Gastrocnemius medialis (tissue), 4 donors: Measurements from ENCODE around the gene CEP170. TPM values are rescaled to one million over a fixed set of nuclear protein-coding genes. Genes with fewer than 3 reads are reported as not detected.

Experiments
- ATAC-seq, 2 donors: fragments of 150-250 bp; one replicate each; pipeline ENCODE4 v1.9.1; 2016
- DNase-seq, 2 donors: peaks; one replicate each; pipeline ENCODE4 v3.0.0-alpha.2; 2019
- H3K27ac ChIP-seq, 4 donors: fragments of 200-600 bp; sonication (generic); 1 replicate in 1 of 4; 2 replicates in 3 of 4; pipeline ENCODE4 v1.5.1; 2016 to 2018; ENCODE audit warnings: mild to moderate bottlenecking in 2 of 4, moderate library complexity in 1 of 4
- H3K27me3 ChIP-seq, 3 donors: fragments of 200-600 bp; sonication (generic) in 2 of 3; 1 replicate in 1 of 3; 2 replicates in 2 of 3; pipeline versions ENCODE4 v1.5.1 to v1.6.0; 2016 to 2019; ENCODE audit warnings: mild to moderate bottlenecking in 1 of 3, moderate library complexity in 1 of 3
- H3K36me3 ChIP-seq, 2 donors: fragments of 200-600 bp; sonication (generic) in 1 of 2; one replicate each; pipeline ENCODE4 v1.5.1; 2017 to 2018
- H3K4me1 ChIP-seq, 2 donors: fragments of 200-600 bp; sonication (generic) in 1 of 2; one replicate each; pipeline ENCODE4 v1.5.1; 2016 to 2017; ENCODE audit warnings: mild to moderate bottlenecking in 2 of 2
- H3K4me3 ChIP-seq, 4 donors: fragments of 200-600 bp; sonication (generic) in 3 of 4; 1 replicate in 1 of 4; 2 replicates in 3 of 4; pipeline ENCODE4 v1.5.1; 2016 to 2019; ENCODE audit warnings: mild to moderate bottlenecking in 2 of 4
- H3K9me3 ChIP-seq, 3 donors: fragments of 200-600 bp; sonication (generic) in 2 of 3; 1 replicate in 1 of 3; 2 replicates in 2 of 3; pipeline ENCODE4 v1.5.1; 2016 to 2019
- CTCF ChIP-seq, 5 experiments: fragments of 450-650 bp in 3 of 5; fragments of 200-600 bp in 2 of 5; sonication (generic) in 2 of 5; IDR thresholded peaks in 4 of 5; conservative IDR thresholded peaks in 1 of 5; 1 replicate in 4 of 5; 2 replicates in 1 of 5; pipeline ENCODE4 v1.5.1; 2016 to 2019; ENCODE audit warnings: antibody characterized with exemption in 5 of 5, mild to moderate bottlenecking in 3 of 5, moderate library complexity in 3 of 5
- POLR2A ChIP-seq, 2 donors: fragments of 450-650 bp; IDR thresholded peaks; one replicate each; pipeline ENCODE4 v1.6.1; 2017; ENCODE audit warnings: antibody characterized with exemption in 2 of 2, mild to moderate bottlenecking in 2 of 2, moderate library complexity in 2 of 2
- in situ Hi-C, 4 donors: fragments of 200-750 bp; cut with MboI; loops; one replicate each; pipeline versions ENCODE4 v1.15.0 to v1.8.0; 2017; ENCODE audit warnings: low sequenced_read_pairs in 4 of 4
- intact Hi-C: fragments of 100-400 bp; cut with DNase I; formaldehyde crosslinking; loops from one replicate; pipeline ENCODE4 v1.15.1; 2023; ENCODE audit warnings: low total_unique reads
- total RNA-seq, 4 donors: library from RNA; depleted of rRNA; stranded (reverse); fragments of >200 nt; gene quantifications; one replicate each; pipeline versions ENCODE4 v1.1.0 to v1.2.3, GENCODE V29; 2016

The CEP170 gene
- total RNA-seq, 4 donors from 2014 or later: 13.8 to 36.9 (median 31.1) TPM

DNA sequence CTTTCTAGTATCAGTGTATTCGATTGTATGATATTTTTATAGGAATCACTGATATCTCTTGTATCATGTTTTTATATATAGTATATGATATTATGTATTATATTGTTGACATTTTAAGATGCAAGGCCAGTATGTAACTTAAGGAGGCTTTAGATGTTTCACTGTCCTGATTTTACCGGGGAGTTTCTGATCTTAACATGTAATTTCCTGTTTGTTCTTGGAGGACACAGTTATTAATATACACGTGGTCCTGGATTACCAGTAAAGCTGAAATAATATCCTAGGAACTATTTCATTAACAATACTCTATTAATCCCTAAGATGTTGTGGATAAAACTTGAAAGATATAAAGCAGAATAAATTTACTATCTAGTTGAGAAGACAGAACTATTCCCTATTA is 20.2 kb upstream of the CEP170 start:
- in situ Hi-C loops: no loop called here
- Histone ChIP-seq H3K4me1 (no peaks in the 10 kb centered on the region), H3K4me3 (no peak overlapping the region), H3K9me3 (no peaks in the 10 kb centered on the region), H3K36me3 (peaks cover 0 to 60% of the 10 kb centered on the region in 2 donors), H3K27ac (no peak overlapping the region), H3K27me3 (no peaks in the 10 kb centered on the region)
- no peak for ATAC-seq
- TF ChIP-seq CTCF (IDR thresholded peaks at IDR 0.05 in 4 of 5, conservative IDR thresholded peaks at IDR 0.05 in 1 of 5): no peak
- TF ChIP-seq POLR2A (IDR thresholded peaks at IDR 0.05): no peak
- intact Hi-C loops: no loop called here
- DNase-seq: no peak

DNA sequence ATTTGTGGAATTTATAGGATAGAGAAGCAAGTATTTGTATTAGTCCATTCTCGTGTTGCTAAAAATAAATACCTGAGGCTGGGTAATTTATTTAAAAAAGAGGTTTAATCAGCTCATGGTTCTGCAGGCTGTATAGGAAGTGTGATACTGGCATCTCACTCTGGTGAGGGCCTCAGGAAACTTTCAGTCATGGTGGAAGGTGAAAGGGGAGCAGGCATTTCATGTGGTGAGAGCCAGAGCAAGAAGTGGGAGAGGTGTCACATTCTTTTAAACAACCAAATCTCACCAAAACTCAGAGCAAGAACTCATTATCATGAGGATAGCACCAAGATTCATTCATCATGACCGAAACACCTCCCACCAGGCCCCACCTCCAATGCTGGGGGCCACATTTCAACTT is 18.9 kb upstream of the CEP170 start:
- no peak overlapping the region for H3K27ac ChIP-seq
- DNase-seq (no peak), ATAC-seq (no peak)
- H3K4me1 ChIP-seq: no peaks in the 10 kb centered on the region
- H3K4me3 ChIP-seq: no peak overlapping the region
- no peaks in the 10 kb centered on the region for H3K9me3 ChIP-seq
- no peaks in the 10 kb centered on the region for H3K27me3 ChIP-seq
- intact Hi-C loops (no loop called here), in situ Hi-C loops (loop anchor here in 2 of 4 donors (25.0 kb wide), 2 partner anchors 1563 to 1588 kb away; partner anchors contain the start of genes COX20 (in 1 of the 2) and HNRNPU (in 1 of the 2))
- TF ChIP-seq POLR2A (IDR thresholded peaks at IDR 0.05): no peak
- TF ChIP-seq CTCF (IDR thresholded peaks at IDR 0.05 in 4 of 5, conservative IDR thresholded peaks at IDR 0.05 in 1 of 5): no peak
- peaks cover 0 to 64% of the 10 kb centered on the region in 2 donors for H3K36me3 ChIP-seq

DNA sequence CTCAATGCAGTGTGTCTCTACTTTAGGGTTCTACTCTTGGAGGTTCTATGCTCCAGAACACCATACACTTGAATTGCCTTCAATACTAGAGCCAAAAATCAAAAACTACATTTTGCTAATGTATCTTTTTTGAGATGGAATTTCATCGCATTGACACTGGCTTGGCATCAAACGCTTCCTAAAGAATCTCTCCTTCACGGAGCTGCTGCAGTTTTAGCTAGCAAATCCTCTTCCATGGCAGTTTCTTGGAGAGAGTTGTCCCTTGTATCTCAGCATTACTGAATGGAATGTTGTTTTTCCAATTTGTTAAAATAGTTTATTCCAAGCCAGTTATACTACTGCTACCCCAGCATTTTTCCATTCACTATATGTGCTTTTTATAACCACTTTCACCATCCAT is 18.4 kb upstream of the CEP170 start:
- Histone ChIP-seq H3K27ac (no peak overlapping the region), H3K4me1 (no peaks in the 10 kb centered on the region), H3K36me3 (peaks cover 0 to 64% of the 10 kb centered on the region in 2 donors), H3K4me3 (no peak overlapping the region), H3K9me3 (no peaks in the 10 kb centered on the region), H3K27me3 (no peaks in the 10 kb centered on the region)
- intact Hi-C loops: no loop called here
- TF ChIP-seq POLR2A (IDR thresholded peaks at IDR 0.05): no peak
- TF ChIP-seq CTCF (IDR thresholded peaks at IDR 0.05 in 4 of 5, conservative IDR thresholded peaks at IDR 0.05 in 1 of 5): no peak
- ATAC-seq (no peak), DNase-seq (no peak)
- in situ Hi-C loops: loop anchor here in 2 of 4 donors (25.0 kb wide), 2 partner anchors 1564 to 1589 kb away; partner anchors contain the start of genes COX20 (in 1 of the 2) and HNRNPU (in 1 of the 2)

DNA sequence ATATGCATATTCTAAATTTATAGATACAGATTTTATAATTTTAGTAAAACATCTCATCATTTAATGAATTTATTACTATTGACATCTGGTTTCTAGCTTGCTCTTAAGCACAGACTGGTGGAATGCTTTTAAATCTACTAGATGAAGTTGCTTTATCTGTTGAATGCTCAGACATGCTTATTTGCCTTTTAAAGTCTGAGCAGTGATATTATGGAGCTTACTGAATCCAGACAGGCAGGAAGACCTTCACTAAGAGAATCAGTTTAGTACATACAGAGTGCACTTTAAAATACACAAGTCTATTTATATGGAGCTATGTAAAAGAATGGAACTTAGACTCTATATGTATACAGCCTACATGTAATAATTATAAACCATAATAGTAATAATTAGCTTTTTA is 17.3 kb upstream of the CEP170 start:
- peaks cover 0 to 53% of the 10 kb centered on the region in 2 donors for H3K36me3 ChIP-seq
- no peak overlapping the region for H3K27ac ChIP-seq
- peaks cover 0 to 3% of the 10 kb centered on the region in 2 donors for H3K4me1 ChIP-seq
- H3K9me3 ChIP-seq: no peaks in the 10 kb centered on the region
- in situ Hi-C loops (loop anchor here in 2 of 4 donors (25.0 kb wide), 2 partner anchors 1565 to 1590 kb away; partner anchors contain the start of genes COX20 (in 1 of the 2) and HNRNPU (in 1 of the 2)), intact Hi-C loops (no loop called here)
- no peaks in the 10 kb centered on the region for H3K27me3 ChIP-seq
- no peak overlapping the region for H3K4me3 ChIP-seq
- ATAC-seq (no peak), DNase-seq (no peak)
- TF ChIP-seq CTCF (IDR thresholded peaks at IDR 0.05 in 4 of 5, conservative IDR thresholded peaks at IDR 0.05 in 1 of 5) (no peak), POLR2A (IDR thresholded peaks at IDR 0.05) (no peak)

GRCh38 chr1:243271996-243272395 is 16.9 kb upstream of the CEP170 start:
- H3K9me3 ChIP-seq: no peaks in the 10 kb centered on the region
- TF ChIP-seq POLR2A (IDR thresholded peaks at IDR 0.05): no peak
- TF ChIP-seq CTCF (IDR thresholded peaks at IDR 0.05 in 4 of 5, conservative IDR thresholded peaks at IDR 0.05 in 1 of 5): no peak
- intact Hi-C loops: no loop called here

More at GRCh38 chr1:243271996-243272395, 16.9 kb upstream of the CEP170 start:
- ATAC-seq (no peak), DNase-seq (no peak)
- Histone ChIP-seq H3K4me3 (no peak overlapping the region), H3K27me3 (no peaks in the 10 kb centered on the region), H3K4me1 (peaks cover 0 to 3% of the 10 kb centered on the region in 2 donors), H3K27ac (no peak overlapping the region), H3K36me3 (peaks cover 0 to 48% of the 10 kb centered on the region in 2 donors)
- in situ Hi-C loops: loop anchor here in 2 of 4 donors (25.0 kb wide), 2 partner anchors 1565 to 1590 kb away; partner anchors contain the start of genes COX20 (in 1 of the 2) and HNRNPU (in 1 of the 2)
